GM12891 (cell line): ENCODE results near the gene SRCIN1.

Experiments used
- PAX5 ChIP-seq: IDR thresholded peaks from 2 replicates; pipeline ENCODE4 v1.6.1; 2011; ENCODE audit warnings: low read length, moderate library complexity, mild to moderate bottlenecking; ENCODE audit not compliant: insufficient read depth, severe bottlenecking
- POLR2A ChIP-seq: IDR thresholded peaks from 2 replicates; pipeline ENCODE4 v1.6.1; 2011; ENCODE audit warnings: low read depth, low read length, control low read depth
- POLR2AphosphoS5 ChIP-seq: IDR thresholded peaks from 2 replicates; pipeline ENCODE4 v1.6.1; 2011; ENCODE audit warnings: low read depth, low read length, control low read depth
- SPI1 ChIP-seq: IDR thresholded peaks from 2 replicates; pipeline ENCODE4 v1.6.1; 2011; ENCODE audit warnings: low read depth, low read length, control low read depth
- TAF1 ChIP-seq: IDR thresholded peaks from 2 replicates; pipeline ENCODE4 v1.6.1; 2011; ENCODE audit warnings: low read depth, low read length, control low read depth

DNA sequence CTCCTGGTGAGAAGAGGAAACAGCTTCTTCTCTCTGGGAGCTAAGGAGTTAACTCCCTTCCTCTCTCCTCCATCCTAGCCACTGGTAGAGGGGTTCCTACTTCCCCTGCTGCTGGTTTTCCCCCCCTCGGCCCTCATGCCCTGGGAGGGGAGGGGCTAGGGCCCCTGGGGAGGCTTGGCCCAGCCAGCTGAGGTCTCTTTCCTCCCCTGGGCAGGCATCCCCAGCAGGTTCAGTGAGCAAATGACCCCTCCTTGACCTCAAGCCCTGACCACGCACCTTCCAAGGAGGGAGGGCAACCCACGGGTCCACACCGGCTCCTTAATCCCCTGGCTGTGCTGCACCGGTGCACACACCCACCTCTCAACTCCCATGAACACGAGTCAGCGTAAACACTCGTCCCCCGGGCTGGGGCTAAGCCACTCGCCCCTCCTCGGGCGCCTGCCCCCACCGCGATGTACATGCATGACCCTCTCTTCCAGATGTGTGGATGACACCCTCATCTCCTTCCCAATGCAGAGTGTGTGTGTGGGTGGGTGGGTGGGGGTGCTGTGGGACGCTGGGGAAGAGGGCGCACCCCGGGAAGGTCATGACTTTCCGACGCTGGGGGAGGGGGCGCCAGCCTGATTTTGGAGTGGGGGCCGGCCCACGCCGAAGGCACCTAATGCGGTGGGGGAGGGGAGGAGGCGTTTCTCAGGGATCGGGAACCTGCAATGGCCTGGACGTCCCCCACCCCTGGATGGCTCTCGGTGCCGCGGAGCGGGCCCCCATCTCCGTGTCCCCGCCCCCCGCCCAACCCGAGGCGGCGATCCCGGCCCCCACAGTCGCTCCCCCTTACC, 33.7 kb downstream of the SRCIN1 start:
- TF ChIP-seq POLR2A (no peak), SPI1 (no peak), POLR2AphosphoS5 (no peak), TAF1 (no peak), PAX5 (no peak)
